Chondrocyte (in vitro differentiated cells): ENCODE results near the gene CCDC136. TPM values are rescaled to one million over a fixed set of nuclear protein-coding genes. Genes with fewer than 3 reads are reported as not detected.

Source experiments
- DNase-seq: peaks from one replicate; pipeline ENCODE4 v3.0.0; 2021; ENCODE audit warnings: mixed read lengths, low spot score
- H3K27ac Mint-ChIP-seq: one replicate; pipeline ENCODE4 v1.8.0; 2021; ENCODE audit warnings: mild to moderate bottlenecking, moderate library complexity, mixed read lengths; ENCODE audit not compliant: unreplicated experiment
- H3K27me3 Mint-ChIP-seq: 2 replicates; pipeline ENCODE4 v1.8.0; 2021; ENCODE audit warnings: low read depth, mixed read lengths
- H3K36me3 Mint-ChIP-seq: 2 replicates; pipeline ENCODE4 v1.8.0; 2021; ENCODE audit warnings: low read depth, mixed read lengths
- H3K4me1 Mint-ChIP-seq: 2 replicates; pipeline ENCODE4 v1.8.0; 2021; ENCODE audit warnings: low read depth, mild to moderate bottlenecking, mixed read lengths
- H3K4me3 Mint-ChIP-seq: one replicate; pipeline ENCODE4 v1.8.0; 2021; ENCODE audit warnings: mild to moderate bottlenecking, moderate library complexity, mixed read lengths; ENCODE audit not compliant: unreplicated experiment
- H3K9me3 Mint-ChIP-seq: 2 replicates; pipeline ENCODE4 v1.8.0; 2021; ENCODE audit warnings: low read depth, mixed read lengths
- total RNA-seq: library from RNA; stranded (reverse); gene quantifications from 3 replicates; pipeline ENCODE4 v1.2.1, GENCODE V29; 2021
- TF ChIP-seq, protein P1 (sequence below): fragments of 200-600 bp; sonication (generic); IDR thresholded peaks from 2 replicates; pipeline ENCODE4 v1.5.0; 2021; ENCODE audit warnings: antibody characterized with exemption, mild to moderate bottlenecking, moderate library complexity

CCDC136 gene
- total RNA-seq, 1 donor from 2014 or later: 8.5 TPM

DNA sequence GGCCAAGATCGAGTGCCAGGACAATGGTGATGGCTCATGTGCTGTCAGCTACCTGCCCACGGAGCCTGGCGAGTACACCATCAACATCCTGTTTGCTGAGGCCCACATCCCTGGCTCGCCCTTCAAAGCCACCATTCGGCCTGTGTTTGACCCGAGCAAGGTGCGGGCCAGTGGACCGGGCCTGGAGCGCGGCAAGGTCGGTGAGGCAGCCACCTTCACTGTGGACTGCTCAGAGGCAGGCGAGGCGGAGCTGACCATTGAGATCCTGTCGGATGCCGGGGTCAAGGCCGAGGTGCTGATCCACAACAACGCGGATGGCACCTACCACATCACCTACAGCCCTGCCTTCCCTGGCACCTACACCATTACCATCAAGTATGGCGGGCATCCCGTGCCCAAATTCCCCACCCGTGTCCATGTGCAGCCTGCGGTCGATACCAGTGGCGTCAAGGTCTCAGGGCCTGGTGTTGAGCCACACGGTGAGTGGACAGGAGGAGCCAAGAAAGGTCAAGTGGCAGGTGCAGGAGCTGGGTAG, 53.1 kb downstream of the CCDC136 start:
- H3K36me3 Mint-ChIP-seq: peaks cover 41% of the 10 kb centered on the region
- no peak overlapping the region for H3K4me3 Mint-ChIP-seq
- no peaks in the 10 kb centered on the region for H3K4me1 Mint-ChIP-seq
- no peak overlapping the region for H3K27ac Mint-ChIP-seq
- DNase-seq: no peak
- TF ChIP-seq, protein P1, sequence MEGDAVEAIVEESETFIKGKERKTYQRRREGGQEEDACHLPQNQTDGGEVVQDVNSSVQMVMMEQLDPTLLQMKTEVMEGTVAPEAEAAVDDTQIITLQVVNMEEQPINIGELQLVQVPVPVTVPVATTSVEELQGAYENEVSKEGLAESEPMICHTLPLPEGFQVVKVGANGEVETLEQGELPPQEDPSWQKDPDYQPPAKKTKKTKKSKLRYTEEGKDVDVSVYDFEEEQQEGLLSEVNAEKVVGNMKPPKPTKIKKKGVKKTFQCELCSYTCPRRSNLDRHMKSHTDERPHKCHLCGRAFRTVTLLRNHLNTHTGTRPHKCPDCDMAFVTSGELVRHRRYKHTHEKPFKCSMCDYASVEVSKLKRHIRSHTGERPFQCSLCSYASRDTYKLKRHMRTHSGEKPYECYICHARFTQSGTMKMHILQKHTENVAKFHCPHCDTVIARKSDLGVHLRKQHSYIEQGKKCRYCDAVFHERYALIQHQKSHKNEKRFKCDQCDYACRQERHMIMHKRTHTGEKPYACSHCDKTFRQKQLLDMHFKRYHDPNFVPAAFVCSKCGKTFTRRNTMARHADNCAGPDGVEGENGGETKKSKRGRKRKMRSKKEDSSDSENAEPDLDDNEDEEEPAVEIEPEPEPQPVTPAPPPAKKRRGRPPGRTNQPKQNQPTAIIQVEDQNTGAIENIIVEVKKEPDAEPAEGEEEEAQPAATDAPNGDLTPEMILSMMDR: no peak
- no peaks in the 10 kb centered on the region for H3K9me3 Mint-ChIP-seq
- H3K27me3 Mint-ChIP-seq: no peaks in the 10 kb centered on the region

DNA sequence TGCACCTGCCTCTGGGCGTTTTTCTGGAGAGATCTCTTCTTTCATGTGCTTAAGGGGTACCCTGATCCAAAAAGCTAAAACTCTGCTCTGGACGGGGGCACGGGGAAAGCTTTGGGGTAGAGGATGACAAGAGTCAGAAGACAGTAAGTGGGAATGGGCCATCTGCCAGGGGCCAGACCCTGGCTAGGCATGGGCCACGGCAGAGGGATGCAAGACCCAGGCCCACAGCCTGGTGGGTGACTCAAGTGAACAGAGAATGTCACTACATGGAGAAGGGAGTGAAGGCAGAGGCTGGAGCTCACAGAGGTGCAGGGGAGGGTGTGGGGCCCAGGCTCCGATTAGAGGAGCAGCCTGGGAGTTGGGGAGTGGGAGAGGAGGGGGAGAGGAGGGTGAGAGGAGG, 53.7 kb downstream of the CCDC136 start:
- Mint-ChIP-seq H3K27ac (no peak overlapping the region), H3K9me3 (no peaks in the 10 kb centered on the region), H3K4me1 (no peaks in the 10 kb centered on the region), H3K27me3 (no peaks in the 10 kb centered on the region), H3K4me3 (no peak overlapping the region), H3K36me3 (peaks cover 44% of the 10 kb centered on the region)
- DNase-seq: no peak
- TF ChIP-seq, protein P1: no peak

DNA sequence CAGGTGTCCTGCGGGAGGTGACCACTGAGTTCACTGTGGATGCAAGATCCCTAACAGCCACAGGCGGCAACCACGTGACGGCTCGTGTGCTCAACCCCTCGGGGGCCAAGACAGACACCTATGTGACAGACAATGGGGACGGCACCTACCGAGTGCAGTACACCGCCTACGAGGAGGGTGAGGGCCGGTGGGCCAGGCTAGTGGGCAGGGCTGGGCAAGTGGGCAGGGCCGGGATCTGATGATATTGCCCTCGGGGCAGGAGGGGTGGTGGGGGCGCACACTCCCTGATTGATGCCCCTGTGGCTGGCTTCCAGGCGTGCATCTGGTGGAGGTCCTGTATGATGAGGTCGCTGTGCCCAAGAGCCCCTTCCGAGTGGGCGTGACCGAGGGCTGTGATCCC, 54.2 kb downstream of the CCDC136 start:
- TF ChIP-seq, protein P1: no peak
- Mint-ChIP-seq H3K27me3 (no peaks in the 10 kb centered on the region), H3K36me3 (peaks cover 39% of the 10 kb centered on the region), H3K4me1 (no peaks in the 10 kb centered on the region), H3K27ac (no peak overlapping the region), H3K4me3 (no peak overlapping the region), H3K9me3 (no peaks in the 10 kb centered on the region)
- no peak for DNase-seq

- no peaks in the 10 kb centered on the region for H3K9me3 Mint-ChIP-seq
- no peaks in the 10 kb centered on the region for H3K27me3 Mint-ChIP-seq
- DNase-seq: no peak
- no peak overlapping the region for H3K27ac Mint-ChIP-seq
- TF ChIP-seq, protein P1: no peak
- H3K4me1 Mint-ChIP-seq: no peaks in the 10 kb centered on the region
- no peak overlapping the region for H3K4me3 Mint-ChIP-seq
- H3K36me3 Mint-ChIP-seq: peaks cover 42% of the 10 kb centered on the region
These were observed 55.1 kb downstream of the CCDC136 start for GRCh38 chr7:128846781-128847444.

GRCh38 chr7:128847721-128848211, 56.0 kb downstream of the CCDC136 start:
- H3K9me3 Mint-ChIP-seq: no peaks in the 10 kb centered on the region
- no peak for DNase-seq

More at GRCh38 chr7:128847721-128848211, 56.0 kb downstream of the CCDC136 start:
- H3K27ac Mint-ChIP-seq: no peak overlapping the region
- no peak overlapping the region for H3K4me3 Mint-ChIP-seq
- TF ChIP-seq, protein P1: no peak
- H3K4me1 Mint-ChIP-seq: no peaks in the 10 kb centered on the region
- H3K36me3 Mint-ChIP-seq: peaks cover 42% of the 10 kb centered on the region
- no peaks in the 10 kb centered on the region for H3K27me3 Mint-ChIP-seq
